ENCODE data around the gene RAB22A.

GRCh38 chr20:58342104-58342945 is 32.8 kb downstream of the RAB22A start:
- TF ChIP-seq FOXK2 (conservative IDR thresholded peaks at IDR 0.05 in 1 of 2, IDR thresholded peaks at IDR 0.05 in 1 of 2; ENCODE audit: low read depth in 2 of 2) (no peak), CBX5 (IDR thresholded peaks at IDR 0.05; ENCODE audit: borderline replicate concordance, low read depth) (no peak), ZNF431 (CRISPR knock-in tag; IDR thresholded peaks at IDR 0.05) (no peak), CHCHD3 (CRISPR knock-in tag; IDR thresholded peaks at IDR 0.05) (no peak)
